Uterus (tissue), 2 donors: ENCODE measurements around the gene USP34.

Experiments used
- POLR2A ChIP-seq, 2 donors: fragments of 450-650 bp; IDR thresholded peaks; one replicate each; pipeline ENCODE4 v1.6.1; 2016; ENCODE audit warnings: antibody characterized with exemption in 2 of 2, mild to moderate bottlenecking in 1 of 2, moderate library complexity in 1 of 2
- TF ChIP-seq, protein P1 (sequence below), 4 experiments: fragments of 200-600 bp in 2 of 4; fragments of 450-650 bp in 2 of 4; sonication (generic) in 2 of 4; IDR thresholded peaks; one replicate each; pipeline ENCODE4 v1.5.1; 2016 to 2019; ENCODE audit warnings: antibody characterized with exemption in 4 of 4, mild to moderate bottlenecking in 2 of 4, moderate library complexity in 1 of 4

DNA sequence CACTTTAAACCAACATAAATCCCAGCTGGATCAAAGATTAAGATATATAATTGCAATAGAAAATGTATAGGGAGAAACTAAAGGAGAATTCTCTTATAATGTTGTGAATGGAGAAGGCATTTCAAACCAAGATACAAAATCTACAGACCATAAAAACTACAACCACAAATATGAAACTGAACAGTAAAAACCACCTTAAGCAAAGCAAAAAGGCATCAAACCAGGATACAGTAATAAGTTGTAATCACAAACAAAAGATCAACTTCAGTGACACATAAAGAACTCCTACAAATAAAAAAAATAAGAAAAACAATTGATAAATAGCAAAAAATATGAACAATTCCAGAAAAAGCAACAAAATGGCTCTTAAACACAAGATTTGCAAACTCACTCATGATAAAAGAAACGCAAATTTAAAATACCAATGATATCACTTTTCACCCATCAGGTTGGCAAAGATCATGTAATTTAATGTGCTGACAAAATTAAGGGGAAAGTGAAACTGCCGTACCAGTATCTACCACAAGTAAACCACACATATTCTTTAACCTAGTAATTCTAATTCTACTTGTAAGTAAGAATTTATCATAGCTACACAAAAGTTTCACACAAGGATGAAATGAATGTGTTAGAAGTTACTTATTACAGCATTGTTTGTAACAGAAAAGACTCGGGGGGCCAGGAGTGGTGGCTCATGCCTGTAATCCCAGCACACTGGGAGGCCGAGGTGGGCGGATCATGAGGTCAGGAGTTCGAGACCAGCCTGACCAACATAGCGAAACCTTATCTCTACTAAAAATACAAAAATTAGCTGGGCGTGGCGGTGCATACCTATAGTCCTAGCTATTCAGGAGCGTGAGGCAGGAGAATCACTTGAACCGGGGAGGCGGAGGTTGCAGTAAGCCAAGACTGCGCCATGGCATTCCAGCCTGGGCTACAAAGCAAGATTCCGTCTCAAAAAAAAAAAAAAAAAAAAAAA, 101.9 kb downstream of the USP34 start:
- TF ChIP-seq POLR2A (IDR thresholded peaks at IDR 0.05) = no peak
- TF ChIP-seq, protein P1, sequence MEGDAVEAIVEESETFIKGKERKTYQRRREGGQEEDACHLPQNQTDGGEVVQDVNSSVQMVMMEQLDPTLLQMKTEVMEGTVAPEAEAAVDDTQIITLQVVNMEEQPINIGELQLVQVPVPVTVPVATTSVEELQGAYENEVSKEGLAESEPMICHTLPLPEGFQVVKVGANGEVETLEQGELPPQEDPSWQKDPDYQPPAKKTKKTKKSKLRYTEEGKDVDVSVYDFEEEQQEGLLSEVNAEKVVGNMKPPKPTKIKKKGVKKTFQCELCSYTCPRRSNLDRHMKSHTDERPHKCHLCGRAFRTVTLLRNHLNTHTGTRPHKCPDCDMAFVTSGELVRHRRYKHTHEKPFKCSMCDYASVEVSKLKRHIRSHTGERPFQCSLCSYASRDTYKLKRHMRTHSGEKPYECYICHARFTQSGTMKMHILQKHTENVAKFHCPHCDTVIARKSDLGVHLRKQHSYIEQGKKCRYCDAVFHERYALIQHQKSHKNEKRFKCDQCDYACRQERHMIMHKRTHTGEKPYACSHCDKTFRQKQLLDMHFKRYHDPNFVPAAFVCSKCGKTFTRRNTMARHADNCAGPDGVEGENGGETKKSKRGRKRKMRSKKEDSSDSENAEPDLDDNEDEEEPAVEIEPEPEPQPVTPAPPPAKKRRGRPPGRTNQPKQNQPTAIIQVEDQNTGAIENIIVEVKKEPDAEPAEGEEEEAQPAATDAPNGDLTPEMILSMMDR (IDR thresholded peaks at IDR 0.05) = no peak
